ENCODE measurements around the gene CYFIP1. TPM values are rescaled to one million over a fixed set of nuclear protein-coding genes. Genes with fewer than 3 reads are reported as not detected.

Gene CYFIP1
- total RNA-seq, 2 donors from 2014 or later = 134 to 139 TPM

- H3K27ac Mint-ChIP-seq = no peak overlapping the region
- Histone ChIP-seq H3K4me1 (ENCODE audit: control insufficient read depth, insufficient read depth, low read length) (no peaks in the 10 kb centered on the region), H3K4me3 (ENCODE audit: low read length) (no peak overlapping the region), H3K27ac (ENCODE audit: low read depth, low read length) (no peak overlapping the region), H3K9me3 (ENCODE audit: control insufficient read depth, low read length) (no peaks in the 10 kb centered on the region), H3K27me3 (ENCODE audit: control insufficient read depth, insufficient read depth, low read length, poor library complexity, severe bottlenecking) (no peaks in the 10 kb centered on the region), H3K36me3 (ENCODE audit: control insufficient read depth, insufficient read depth, low read length) (peaks cover 48% of the 10 kb centered on the region), H3K9ac (ENCODE audit: extremely low read depth, low read length, poor library complexity, severe bottlenecking) (no peak overlapping the region)
- no peak overlapping the region for H3K4me3 Mint-ChIP-seq
- H3K27me3 Mint-ChIP-seq (ENCODE audit: insufficient read depth) = no peaks in the 10 kb centered on the region
- peaks cover 19% of the 10 kb centered on the region for H3K4me1 Mint-ChIP-seq
- H3K36me3 Mint-ChIP-seq (ENCODE audit: low read depth) = peaks cover 47% of the 10 kb centered on the region
- whole genome bisulfite sequencing, 2 experiments (ENCODE audit: insufficient coverage in 1 of 2, insufficient read length in 1 of 2) = 93% methylated on average over 5 to 8 of the region's 8 CpGs
- H3K9me3 Mint-ChIP-seq = no peaks in the 10 kb centered on the region
- DNase-seq = no peak
- no peak for TF ChIP-seq CTCF (conservative IDR thresholded peaks at IDR 0.05)
Observed at GRCh38 chr15:22944651-22945050, 35.5 kb downstream of the CYFIP1 start.

GRCh38 chr15:22942877-22943276 lies 37.3 kb downstream of the CYFIP1 start:
- Histone ChIP-seq H3K36me3 (ENCODE audit: control insufficient read depth, insufficient read depth, low read length) (peaks cover 61% of the 10 kb centered on the region), H3K27me3 (ENCODE audit: control insufficient read depth, insufficient read depth, low read length, poor library complexity, severe bottlenecking) (no peaks in the 10 kb centered on the region), H3K4me3 (ENCODE audit: low read length) (no peak overlapping the region), H3K27ac (ENCODE audit: low read depth, low read length) (no peak overlapping the region), H3K9ac (ENCODE audit: extremely low read depth, low read length, poor library complexity, severe bottlenecking) (no peak overlapping the region), H3K9me3 (ENCODE audit: control insufficient read depth, low read length) (no peaks in the 10 kb centered on the region), H3K4me1 (ENCODE audit: control insufficient read depth, insufficient read depth, low read length) (no peaks in the 10 kb centered on the region)
- Mint-ChIP-seq H3K4me1 (peaks cover 4% of the 10 kb centered on the region), H3K36me3 (ENCODE audit: low read depth) (peaks cover 62% of the 10 kb centered on the region), H3K27me3 (ENCODE audit: insufficient read depth) (no peaks in the 10 kb centered on the region), H3K9me3 (no peaks in the 10 kb centered on the region), H3K27ac (no peak overlapping the region), H3K4me3 (no peak overlapping the region)
- DNase-seq = no peak
- WGBS, 2 experiments (ENCODE audit: insufficient coverage in 1 of 2, insufficient read length in 1 of 2) = 93 to 94% methylated on average over 12 to 15 of the region's 15 CpGs
- no peak for TF ChIP-seq CTCF (conservative IDR thresholded peaks at IDR 0.05)

- Histone ChIP-seq H3K36me3 (ENCODE audit: control insufficient read depth, insufficient read depth, low read length) (peaks cover 64% of the 10 kb centered on the region), H3K4me1 (ENCODE audit: control insufficient read depth, insufficient read depth, low read length) (no peaks in the 10 kb centered on the region), H3K27ac (ENCODE audit: low read depth, low read length) (no peak overlapping the region), H3K27me3 (ENCODE audit: control insufficient read depth, insufficient read depth, low read length, poor library complexity, severe bottlenecking) (no peaks in the 10 kb centered on the region), H3K4me3 (ENCODE audit: low read length) (no peak overlapping the region), H3K9ac (ENCODE audit: extremely low read depth, low read length, poor library complexity, severe bottlenecking) (no peak overlapping the region), H3K9me3 (ENCODE audit: control insufficient read depth, low read length) (no peaks in the 10 kb centered on the region)
- Mint-ChIP-seq H3K27ac (no peak overlapping the region), H3K9me3 (no peaks in the 10 kb centered on the region), H3K27me3 (ENCODE audit: insufficient read depth) (no peaks in the 10 kb centered on the region), H3K4me3 (no peak overlapping the region), H3K4me1 (no peaks in the 10 kb centered on the region), H3K36me3 (ENCODE audit: low read depth) (peaks cover 65% of the 10 kb centered on the region)
- no peak for DNase-seq
- WGBS, 2 experiments (ENCODE audit: insufficient coverage in 1 of 2, insufficient read length in 1 of 2) = 93% methylated on average over 22 to 24 of the region's 24 CpGs
- no peak for TF ChIP-seq CTCF (conservative IDR thresholded peaks at IDR 0.05)
Observed at GRCh38 chr15:22942306-22942855, 37.8 kb downstream of the CYFIP1 start.
